GM12864 (cell line): ENCODE data around the gene NLRP2B.
"Not testable (repeated sequence)": the region's sequence is repeated elsewhere in the genome, so short reads cannot be mapped to it uniquely, and the experiment has no call there.

Experiments
- DNase-seq: peaks from one replicate; pipeline ENCODE4 v3.0.0-alpha.2; 2011; ENCODE audit warnings: low read depth
- H3K4me3 ChIP-seq: 2 replicates; pipeline ENCODE4 v1.5.1; 2011; ENCODE audit warnings: mild to moderate bottlenecking, low read depth, low read length, control low read depth
- CTCF ChIP-seq: IDR thresholded peaks from 2 replicates; pipeline ENCODE4 v1.5.1; 2011; ENCODE audit warnings: low read depth, mild to moderate bottlenecking, moderate library complexity, low read length, control low read depth, inconsistent platforms; ENCODE audit errors: missing control alignments

Gene NLRP2B

GRCh38 chrX:57680160-57680559, at the start of gene NLRP2B:
TSS of gene NLRP2B (minus strand) at chrX:57680260.
- TF ChIP-seq CTCF = no peak
- no peak for DNase-seq
- no peak within 1 kb of the TSS for H3K4me3 ChIP-seq

DNA sequence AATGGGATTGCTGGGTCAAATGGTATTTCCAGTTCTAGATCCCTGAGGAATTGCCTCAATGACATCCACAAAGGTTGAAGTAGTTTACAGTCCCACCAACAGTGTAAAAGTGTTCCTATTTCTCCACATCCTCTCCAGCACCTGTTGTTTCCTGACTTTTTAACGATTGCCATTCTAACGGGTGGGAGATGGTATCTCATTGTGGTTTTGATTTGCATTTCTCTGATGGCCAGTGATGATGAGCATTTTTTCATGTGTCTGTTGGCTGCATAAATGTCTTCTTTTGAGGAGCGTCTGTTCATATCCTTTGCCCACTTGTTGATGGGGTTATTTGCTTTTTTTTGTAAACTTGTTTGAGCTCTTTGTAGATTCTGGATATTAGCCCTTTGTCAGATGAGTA, 45.9 kb upstream of the NLRP2B start:
- DNase-seq, H3K4me3 ChIP-seq: not testable (repeated sequence)

- no peak overlapping the region for H3K4me3 ChIP-seq
- TF ChIP-seq CTCF = no peak
- no peak for DNase-seq
Measured at GRCh38 chrX:57681341-57681740, 1.3 kb upstream of the NLRP2B start.

DNA sequence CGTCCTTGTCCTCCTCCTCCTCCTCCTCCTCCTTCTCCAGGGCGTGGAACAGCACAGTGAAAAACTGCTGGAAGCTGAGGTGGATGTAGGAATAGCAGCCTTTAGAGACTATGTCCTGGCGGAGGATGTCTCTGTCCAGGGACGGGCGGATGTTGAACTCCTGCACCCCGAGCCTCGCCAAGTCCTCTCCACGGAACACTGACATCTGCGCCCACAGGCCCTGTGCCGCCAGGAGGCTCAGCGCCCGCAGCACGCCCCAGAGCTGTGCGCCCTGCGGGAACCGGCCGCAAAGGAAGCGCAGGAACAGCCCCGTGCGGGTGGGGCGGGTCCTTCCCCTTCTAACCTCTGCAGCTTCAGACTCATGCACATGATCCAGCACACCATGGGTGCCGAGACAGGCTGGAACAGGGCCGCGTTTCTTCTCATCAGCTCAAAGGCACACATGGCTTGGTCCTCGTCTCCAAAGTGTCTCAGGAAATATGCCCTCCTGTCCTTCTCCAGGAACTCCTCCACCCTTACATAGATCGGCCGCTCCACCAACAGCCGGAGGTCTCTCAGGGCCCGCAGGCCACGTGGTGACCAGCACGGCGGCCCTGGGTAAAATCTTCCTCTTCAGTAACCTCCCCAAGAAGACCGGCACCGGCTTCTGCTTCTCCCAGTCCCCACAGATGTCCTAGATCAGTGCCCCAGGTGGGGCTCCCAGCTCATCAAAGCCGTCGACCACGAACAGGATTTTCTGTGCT, 1.2 kb downstream of the NLRP2B start:
- no peak overlapping the region for H3K4me3 ChIP-seq
- no peak for TF ChIP-seq CTCF
- no peak for DNase-seq

DNA sequence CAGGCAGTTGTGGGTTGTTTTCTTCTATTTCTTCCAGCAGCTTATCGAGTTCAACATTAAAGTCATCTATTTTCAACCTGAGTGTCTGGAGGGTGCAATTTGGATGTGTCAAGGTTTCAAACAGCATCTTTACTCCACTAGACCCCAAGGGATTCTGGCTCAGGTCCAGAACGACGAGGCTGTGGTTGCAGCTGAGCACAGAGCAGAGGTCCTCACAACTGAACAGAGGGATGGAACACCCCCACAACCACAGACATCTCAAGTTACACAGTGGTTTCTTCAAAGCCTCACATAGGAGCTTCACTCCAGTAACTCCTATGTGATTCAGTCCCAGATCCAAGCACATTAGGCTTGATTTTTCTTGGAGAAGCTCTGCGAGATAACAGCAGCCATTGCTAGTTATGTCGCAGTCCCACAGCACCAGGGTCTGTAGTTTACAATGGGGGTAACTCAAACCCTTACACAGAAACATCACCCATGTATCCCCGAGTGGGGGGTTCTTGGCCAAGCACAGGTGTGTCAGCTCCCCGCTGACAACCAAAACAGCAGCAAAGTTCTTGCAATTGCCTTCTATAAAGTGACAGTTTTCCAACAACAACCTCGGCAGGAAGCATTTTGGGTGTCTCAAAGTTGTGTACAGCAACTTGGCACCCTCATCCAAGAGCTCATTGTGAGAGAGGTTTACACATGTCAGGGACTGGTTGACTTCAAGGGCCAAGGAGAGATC, 2.8 kb downstream of the NLRP2B start:
- no peak overlapping the region for H3K4me3 ChIP-seq
- no peak for DNase-seq
- TF ChIP-seq CTCF = no peak

DNA sequence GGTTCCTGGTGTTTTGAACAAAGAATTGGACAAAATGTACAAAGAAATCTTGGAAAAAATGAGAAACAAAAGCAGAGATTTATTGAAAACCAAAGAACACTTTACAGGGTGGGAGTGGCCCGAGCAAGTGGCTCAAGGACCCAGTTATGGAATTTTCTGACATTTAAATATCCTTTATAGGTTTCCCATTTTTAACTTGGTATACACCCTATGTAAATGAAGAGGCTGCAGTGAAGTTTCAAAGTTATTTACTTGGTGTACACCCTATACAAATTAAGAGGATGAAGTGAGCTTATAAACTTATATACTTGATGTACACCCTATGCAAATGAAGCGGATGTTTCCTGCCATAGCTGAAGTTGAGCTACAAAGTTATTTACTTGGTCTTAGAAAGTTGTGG, 4.7 kb downstream of the NLRP2B start:
- no peak overlapping the region for H3K4me3 ChIP-seq
- DNase-seq = no peak
- TF ChIP-seq CTCF = no peak

DNA sequence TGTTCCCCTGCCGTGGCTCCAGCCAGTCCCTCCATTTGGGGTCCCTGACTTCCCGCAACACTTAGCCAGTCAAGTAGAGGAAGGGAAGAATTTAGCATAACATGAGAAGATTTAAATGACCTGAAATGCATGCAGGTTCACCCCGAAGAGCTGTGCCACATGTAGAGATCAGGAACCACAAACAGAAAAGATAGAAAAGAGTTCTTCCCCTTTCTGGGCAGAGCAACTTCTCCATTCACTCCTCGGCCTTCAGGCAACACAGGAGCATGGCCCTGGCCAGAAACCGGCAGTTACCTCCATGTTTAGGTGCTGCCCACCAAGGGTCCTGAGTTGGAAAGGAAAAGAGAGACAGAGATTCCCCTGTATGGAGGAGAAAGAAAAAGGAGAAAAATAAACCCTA, 5.2 kb downstream of the NLRP2B start:
- DNase-seq = no peak
- TF ChIP-seq CTCF = no peak
- no peak overlapping the region for H3K4me3 ChIP-seq
